GM10248 (cell line): ENCODE results near the gene PTPN22.

Source experiments
- CTCF ChIA-PET: fragments of 300-600 bp; sonication (Branson Sonifier 250); formaldehyde crosslinking; extraction: SDS; loops from one replicate; lab custom pipeline; 2021; ENCODE audit warnings: antibody characterized with exemption; lab: Yijun Ruan, JAX
- POLR2A ChIA-PET: fragments of 350-650 bp; sonication (Branson Sonifier 250); formaldehyde crosslinking; extraction: SDS; loops from one replicate; lab custom pipeline; 2020; ENCODE audit warnings: antibody characterized with exemption; lab: Yijun Ruan, JAX
- DNase-seq: peaks from one replicate; pipeline ENCODE4 v3.0.0; 2012; ENCODE audit errors: extremely low spot score
- CTCF ChIP-seq: IDR thresholded peaks from 2 replicates; pipeline ENCODE4 v1.5.1; 2012; ENCODE audit warnings: mild to moderate bottlenecking, low read depth; ENCODE audit errors: extremely low read depth, missing control alignments, control extremely low read depth

PTPN22 gene

GRCh38 chr1:113809670-113810602 lies 61.6 kb downstream of the PTPN22 start:
- CTCF ChIA-PET: interaction anchor here (1.6 kb wide), 1 partner anchor 15 kb away, joined by 3 read pairs; no protein-coding TSS in a partner anchor
- TF ChIP-seq CTCF: no peak
- POLR2A ChIA-PET: no interaction called here
- DNase-seq: no peak

- ChIA-PET CTCF (no interaction called here), POLR2A (interaction anchor here (0.6 kb wide), 1 partner anchor 15 kb away, joined by 3 read pairs; no protein-coding TSS in a partner anchor)
- TF ChIP-seq CTCF: no peak
- no peak for DNase-seq
Observed at GRCh38 chr1:113808450-113809195, 62.9 kb downstream of the PTPN22 start.

GRCh38 chr1:113805639-113806038 lies 65.9 kb downstream of the PTPN22 start:
- ChIA-PET CTCF (interaction anchor here (1.0 to 2.1 kb wide), 5 partner anchors 11 to 46 kb away, joined by 3 to 6 read pairs (median 3); no protein-coding TSS in a partner anchor), POLR2A (no interaction called here)
- DNase-seq: no peak
- no peak for TF ChIP-seq CTCF

- CTCF ChIA-PET: interaction anchor here (1.0 to 2.1 kb wide), 5 partner anchors 11 to 45 kb away, joined by 3 to 6 read pairs (median 3); no protein-coding TSS in a partner anchor
- POLR2A ChIA-PET: no interaction called here
- no peak for TF ChIP-seq CTCF
- no peak for DNase-seq
Observed at GRCh38 chr1:113805256-113805531, 66.3 kb downstream of the PTPN22 start.

- POLR2A ChIA-PET: interaction anchor here (0.9 kb wide), 1 partner anchor 88 kb away, joined by 7 read pairs; no protein-coding TSS in a partner anchor
- no peak for DNase-seq
- CTCF ChIA-PET: interaction anchor here (1.0 to 2.1 kb wide), 8 partner anchors 10 to 47 kb away, joined by 3 to 6 read pairs (median 3); no protein-coding TSS in a partner anchor
- TF ChIP-seq CTCF: no peak
Observed at GRCh38 chr1:113804421-113805255, 66.9 kb downstream of the PTPN22 start.
